ENCODE results near the gene APMAP.

GRCh38 chr20:24935140-24935539 is 57.4 kb downstream of the APMAP start:
- TF ChIP-seq POLR2A (IDR thresholded peaks at IDR 0.05): no peak
- TF ChIP-seq CTCF (IDR thresholded peaks at IDR 0.05): no peak

Data from tibial nerve (tissue), 3 donors.